GM18520 (cell line): Measurements from ENCODE around the gene LAMTOR2.

Experiments used
- ATAC-seq: cut with Tn5 transposase; IDR thresholded peaks from one replicate; pipeline ENCODE4 v1.9.1; 2021; ENCODE audit not compliant: unreplicated experiment

LAMTOR2 gene

GRCh38 chr1:156074661-156075060 lies 20.1 kb downstream of the LAMTOR2 start:
- no peak for ATAC-seq

GRCh38 chr1:156075162-156075561 lies 20.6 kb downstream of the LAMTOR2 start:
- ATAC-seq = no peak

GRCh38 chr1:156075775-156076204 lies 21.2 kb downstream of the LAMTOR2 start:
- ATAC-seq = no peak

GRCh38 chr1:156076609-156077429 lies 22.2 kb downstream of the LAMTOR2 start:
- ATAC-seq = no peak

GRCh38 chr1:156077430-156077760 lies 22.8 kb downstream of the LAMTOR2 start:
- ATAC-seq = no peak

- no peak for ATAC-seq
Observed at GRCh38 chr1:156078728-156079127, 24.1 kb downstream of the LAMTOR2 start.

GRCh38 chr1:156079762-156080161 lies 25.2 kb downstream of the LAMTOR2 start:
- ATAC-seq = no peak

- ATAC-seq = no peak
Observed at GRCh38 chr1:156080241-156080862, 25.8 kb downstream of the LAMTOR2 start.

GRCh38 chr1:156080863-156081179 lies 26.2 kb downstream of the LAMTOR2 start:
- no peak for ATAC-seq

- ATAC-seq = no peak
Observed at GRCh38 chr1:156081180-156081916, 26.8 kb downstream of the LAMTOR2 start.

GRCh38 chr1:156081917-156082308 lies 27.3 kb downstream of the LAMTOR2 start:
- ATAC-seq = no peak

GRCh38 chr1:156082309-156083091 lies 27.9 kb downstream of the LAMTOR2 start, which contains the start of gene MEX3A:
Gene MEX3A, minus strand, starts transcription at chr1:156082465. Its CDS starts 467 bp downstream, at chr1:156081998.
- ATAC-seq = no peak

- ATAC-seq = no peak
Observed at GRCh38 chr1:156083800-156084790, 29.5 kb downstream of the LAMTOR2 start.

GRCh38 chr1:156086256-156086662 lies 31.7 kb downstream of the LAMTOR2 start:
- no peak for ATAC-seq

GRCh38 chr1:156089704-156090103 lies 35.1 kb downstream of the LAMTOR2 start:
- no peak for ATAC-seq

GRCh38 chr1:156090138-156090839 lies 35.7 kb downstream of the LAMTOR2 start:
- no peak for ATAC-seq

GRCh38 chr1:156090840-156091188 lies 36.2 kb downstream of the LAMTOR2 start:
- ATAC-seq = no peak

GRCh38 chr1:156091610-156092009 lies 37.0 kb downstream of the LAMTOR2 start:
- ATAC-seq = no peak

- no peak for ATAC-seq
Observed at GRCh38 chr1:156095906-156096508, 41.4 kb downstream of the LAMTOR2 start.
